ENCODE measurements around the gene MAGI2.

DNA sequence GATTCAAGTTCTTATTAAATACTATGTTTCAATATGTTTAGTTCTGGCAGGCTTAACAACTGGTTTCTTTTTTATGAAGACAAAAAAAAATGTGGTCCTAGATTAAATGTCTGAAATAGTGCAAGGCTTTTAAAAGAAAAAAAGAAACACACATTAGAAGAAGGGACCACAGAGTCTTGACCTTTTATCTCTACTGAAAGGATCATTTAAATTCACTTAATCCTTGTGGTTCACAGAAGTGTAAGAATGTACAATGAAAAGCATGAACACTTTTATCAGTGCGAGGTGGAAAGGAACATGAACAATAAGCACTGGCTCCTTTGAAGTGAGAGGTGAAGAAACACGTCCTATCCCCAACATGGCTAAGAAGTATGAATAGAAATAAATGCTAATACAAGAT, 765.1 kb downstream of the MAGI2 start:
- TF ChIP-seq JUND (IDR thresholded peaks at IDR 0.05), result no peak
- TF ChIP-seq EGR1 (IDR thresholded peaks at IDR 0.05; ENCODE audit: low read depth), result no peak
- TF ChIP-seq REST (IDR thresholded peaks at IDR 0.05; ENCODE audit: low read depth), result no peak
- TF ChIP-seq EZH2 (IDR thresholded peaks at IDR 0.05), result no peak
- TF ChIP-seq, protein P1, sequence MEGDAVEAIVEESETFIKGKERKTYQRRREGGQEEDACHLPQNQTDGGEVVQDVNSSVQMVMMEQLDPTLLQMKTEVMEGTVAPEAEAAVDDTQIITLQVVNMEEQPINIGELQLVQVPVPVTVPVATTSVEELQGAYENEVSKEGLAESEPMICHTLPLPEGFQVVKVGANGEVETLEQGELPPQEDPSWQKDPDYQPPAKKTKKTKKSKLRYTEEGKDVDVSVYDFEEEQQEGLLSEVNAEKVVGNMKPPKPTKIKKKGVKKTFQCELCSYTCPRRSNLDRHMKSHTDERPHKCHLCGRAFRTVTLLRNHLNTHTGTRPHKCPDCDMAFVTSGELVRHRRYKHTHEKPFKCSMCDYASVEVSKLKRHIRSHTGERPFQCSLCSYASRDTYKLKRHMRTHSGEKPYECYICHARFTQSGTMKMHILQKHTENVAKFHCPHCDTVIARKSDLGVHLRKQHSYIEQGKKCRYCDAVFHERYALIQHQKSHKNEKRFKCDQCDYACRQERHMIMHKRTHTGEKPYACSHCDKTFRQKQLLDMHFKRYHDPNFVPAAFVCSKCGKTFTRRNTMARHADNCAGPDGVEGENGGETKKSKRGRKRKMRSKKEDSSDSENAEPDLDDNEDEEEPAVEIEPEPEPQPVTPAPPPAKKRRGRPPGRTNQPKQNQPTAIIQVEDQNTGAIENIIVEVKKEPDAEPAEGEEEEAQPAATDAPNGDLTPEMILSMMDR (IDR thresholded peaks at IDR 0.05 in 2 of 3, conservative IDR thresholded peaks at IDR 0.05 in 1 of 3; ENCODE audit: borderline replicate concordance in 1 of 3, insufficient read depth in 1 of 3, low read depth in 2 of 3, low read length in 2 of 3), result no peak
- TF ChIP-seq EZH2phosphoT487 (IDR thresholded peaks at IDR 0.05; ENCODE audit: borderline replicate concordance), result no peak
- TF ChIP-seq FOSL1 (IDR thresholded peaks at IDR 0.05; ENCODE audit: low read depth), result no peak
- TF ChIP-seq ZNF274 (IDR thresholded peaks at IDR 0.05; ENCODE audit: low read depth, low read length), result no peak
- TF ChIP-seq RAD21 (IDR thresholded peaks at IDR 0.05; ENCODE audit: low read depth), result no peak
- TF ChIP-seq POLR2AphosphoS5 (IDR thresholded peaks at IDR 0.05; ENCODE audit: low read depth, low read length), result no peak
